GM18517 (cell line): ENCODE results near the gene GNRH2.
"Not testable (repeated sequence)": the region's sequence is repeated elsewhere in the genome, so short reads cannot be mapped to it uniquely, and the experiment has no call there.

Source experiments
- ATAC-seq: cut with Tn5 transposase; IDR thresholded peaks from one replicate; pipeline ENCODE4 v1.9.1; 2021; ENCODE audit warnings: mild to moderate bottlenecking, moderate library complexity; ENCODE audit not compliant: unreplicated experiment

Gene GNRH2

GRCh38 chr20:3041854-3042409 is 1.5 kb upstream of the GNRH2 start:
- no peak for ATAC-seq

DNA sequence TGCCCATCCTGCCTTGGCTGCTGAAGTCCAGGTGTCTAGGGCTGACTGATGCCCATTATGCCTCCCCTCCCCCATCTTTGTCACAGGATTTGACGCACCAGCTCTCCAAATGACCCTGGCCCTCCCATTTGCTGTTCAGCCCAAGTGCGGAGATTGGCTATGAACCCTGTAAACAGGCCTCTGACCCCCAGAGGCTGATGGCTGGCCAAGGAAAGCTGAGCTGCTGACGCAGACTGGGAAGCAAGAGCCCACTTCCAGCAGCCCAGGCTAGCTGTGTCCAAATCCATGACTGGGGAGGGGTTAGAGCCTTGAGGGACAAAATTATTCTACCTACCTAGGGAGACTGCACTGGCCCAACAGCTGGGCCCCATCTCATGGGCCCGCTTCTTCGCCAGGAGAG is 797 bp upstream of the GNRH2 start:
- ATAC-seq = no peak

DNA sequence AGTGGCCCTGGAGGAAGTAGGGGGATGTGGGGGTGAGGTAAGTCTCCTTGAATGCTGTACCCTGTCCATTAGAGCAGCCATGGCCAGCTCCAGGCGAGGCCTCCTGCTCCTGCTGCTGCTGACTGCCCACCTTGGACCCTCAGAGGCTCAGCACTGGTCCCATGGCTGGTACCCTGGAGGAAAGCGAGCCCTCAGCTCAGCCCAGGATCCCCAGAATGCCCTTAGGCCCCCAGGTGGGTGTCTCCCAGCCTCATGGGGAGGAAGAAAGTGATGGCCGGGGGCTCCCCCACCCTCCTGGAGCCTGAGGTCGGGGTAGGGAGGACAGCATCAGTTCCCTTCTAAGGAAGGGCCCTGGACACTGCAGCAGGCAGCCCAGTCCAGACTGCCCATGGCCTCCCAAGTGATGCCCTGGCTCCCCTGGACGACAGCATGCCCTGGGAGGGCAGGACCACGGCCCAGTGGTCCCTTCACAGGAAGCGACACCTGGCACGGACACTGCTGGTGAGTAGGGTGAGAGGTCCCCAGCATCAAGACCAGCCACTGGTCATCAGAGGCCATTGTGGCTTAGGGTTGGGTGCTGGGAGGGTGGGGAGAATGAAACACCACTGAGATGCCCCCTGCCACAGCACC is 1.0 kb downstream of the GNRH2 start:
- no peak for ATAC-seq

GRCh38 chr20:3045042-3045815 is 1.8 kb downstream of the GNRH2 start:
- peak; percentile 43 for ATAC-seq

DNA sequence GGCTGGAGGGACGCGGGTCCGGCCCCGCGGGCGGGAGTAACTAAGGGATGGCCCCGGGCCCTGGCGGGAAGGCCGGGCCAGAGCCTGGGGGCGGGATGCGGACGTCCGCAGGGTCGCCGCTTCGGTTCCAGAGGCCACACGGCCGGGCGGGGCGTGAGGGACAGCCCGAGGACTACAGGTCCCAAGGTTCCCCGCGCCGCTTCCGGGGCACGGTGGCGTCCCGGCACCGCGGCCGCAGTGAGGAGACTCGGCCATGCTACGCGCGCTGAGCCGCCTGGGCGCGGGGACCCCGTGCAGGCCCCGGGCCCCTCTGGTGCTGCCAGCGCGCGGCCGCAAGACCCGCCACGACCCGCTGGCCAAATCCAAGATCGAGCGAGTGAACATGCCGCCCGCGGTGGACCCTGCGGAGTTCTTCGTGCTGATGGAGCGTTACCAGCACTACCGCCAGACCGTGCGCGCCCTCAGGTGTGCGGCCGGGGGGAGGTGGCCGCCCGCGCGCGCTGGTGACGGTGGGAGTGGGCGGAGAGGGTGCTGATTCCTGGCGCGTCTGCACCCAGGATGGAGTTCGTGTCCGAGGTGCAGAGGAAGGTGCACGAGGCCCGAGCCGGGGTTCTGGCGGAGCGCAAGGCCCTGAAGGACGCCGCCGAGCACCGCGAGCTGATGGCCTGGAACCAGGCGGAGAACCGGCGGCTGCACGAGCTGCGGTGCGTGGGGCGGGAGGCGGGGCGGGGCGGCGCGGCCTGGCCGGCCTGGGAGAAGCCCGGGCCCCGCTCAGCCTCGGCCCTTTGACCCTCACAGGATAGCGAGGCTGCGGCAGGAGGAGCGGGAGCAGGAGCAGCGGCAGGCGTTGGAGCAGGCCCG is 2.6 kb downstream of the GNRH2 start, which contains the start of gene MRPS26:
TSS of gene MRPS26 (plus strand) at position 237 of the 861 bp plus-strand sequence. CDS start at position 254, 17 bp downstream.
- ATAC-seq = peak; percentile 78

DNA sequence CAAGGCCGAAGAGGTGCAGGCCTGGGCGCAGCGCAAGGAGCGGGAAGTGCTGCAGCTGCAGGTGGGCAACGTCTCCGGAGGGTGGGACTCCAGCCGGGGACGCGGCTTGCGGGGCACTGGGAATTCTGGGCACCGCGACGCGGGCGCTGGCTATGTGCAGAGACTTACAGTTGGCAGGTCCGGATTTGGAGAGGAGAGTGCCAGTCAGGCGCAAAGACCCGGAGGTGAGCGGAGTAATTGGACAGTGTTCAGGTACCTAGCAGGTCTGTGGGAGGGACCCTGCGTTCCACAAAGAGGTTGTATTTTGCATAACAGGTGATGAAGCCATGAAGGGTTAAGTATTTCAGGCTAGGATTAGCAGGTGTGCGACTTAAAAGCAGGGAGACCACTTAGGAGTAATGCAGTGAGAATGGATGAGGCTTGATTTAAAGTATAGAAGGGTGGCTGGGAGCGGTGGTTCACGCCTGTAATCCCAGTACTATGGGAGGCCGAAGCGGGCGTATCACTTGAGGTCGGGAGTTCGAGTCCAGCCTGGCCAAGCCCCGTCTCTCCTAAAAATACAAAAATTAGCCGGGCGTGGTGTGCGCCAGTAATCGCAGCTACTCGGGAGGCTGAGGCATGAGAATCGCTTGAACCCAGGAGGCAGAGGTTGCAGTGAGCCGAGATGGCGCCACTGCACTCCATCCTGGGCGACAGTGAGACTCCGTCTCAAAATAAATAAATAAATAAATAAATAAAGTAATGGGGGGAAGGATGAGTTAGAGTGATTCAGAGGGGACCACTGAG is 3.4 kb downstream of the GNRH2 start:
- ATAC-seq = no peak

DNA sequence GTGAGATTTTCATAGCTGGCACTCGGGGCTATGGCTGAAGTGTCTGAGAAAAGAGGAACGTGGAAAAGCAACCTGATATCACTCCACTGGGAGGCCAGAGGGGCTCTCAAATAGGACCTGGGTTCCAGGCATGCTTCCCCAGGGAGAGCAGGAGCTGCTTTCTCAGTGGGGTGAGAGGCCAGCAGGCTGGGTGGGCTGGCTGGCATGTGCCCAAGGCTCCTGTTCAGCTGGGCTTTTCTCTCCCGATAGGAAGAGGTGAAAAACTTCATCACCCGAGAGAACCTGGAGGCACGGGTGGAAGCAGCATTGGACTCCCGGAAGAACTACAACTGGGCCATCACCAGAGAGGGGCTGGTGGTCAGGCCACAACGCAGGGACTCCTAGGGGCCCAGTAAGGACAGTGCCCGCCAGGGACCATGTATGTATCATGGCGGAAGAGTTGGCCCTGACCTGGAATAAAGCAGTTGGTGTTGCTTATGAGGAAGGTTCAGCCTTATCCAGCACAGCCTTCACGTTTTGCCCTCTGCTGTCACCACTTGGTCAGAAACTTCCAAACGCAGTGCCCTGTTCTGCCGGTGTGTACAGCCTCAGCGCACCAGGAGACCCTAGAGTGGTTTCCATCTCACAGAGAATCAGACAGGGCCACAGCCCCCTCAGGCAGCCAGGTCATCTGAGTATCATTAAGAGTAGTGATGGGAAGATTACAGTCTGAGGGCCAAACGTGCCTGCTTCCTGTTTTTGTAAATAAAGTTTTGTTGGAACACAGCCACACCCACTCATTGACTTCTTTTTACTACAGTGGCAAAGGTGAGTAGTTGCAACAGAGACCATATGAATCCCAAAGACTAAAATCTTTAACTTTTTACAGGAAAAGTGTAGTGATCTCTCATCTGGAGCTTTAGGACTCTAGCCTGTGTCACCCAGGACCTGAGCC is 4.3 kb downstream of the GNRH2 start:
- ATAC-seq = no peak

DNA sequence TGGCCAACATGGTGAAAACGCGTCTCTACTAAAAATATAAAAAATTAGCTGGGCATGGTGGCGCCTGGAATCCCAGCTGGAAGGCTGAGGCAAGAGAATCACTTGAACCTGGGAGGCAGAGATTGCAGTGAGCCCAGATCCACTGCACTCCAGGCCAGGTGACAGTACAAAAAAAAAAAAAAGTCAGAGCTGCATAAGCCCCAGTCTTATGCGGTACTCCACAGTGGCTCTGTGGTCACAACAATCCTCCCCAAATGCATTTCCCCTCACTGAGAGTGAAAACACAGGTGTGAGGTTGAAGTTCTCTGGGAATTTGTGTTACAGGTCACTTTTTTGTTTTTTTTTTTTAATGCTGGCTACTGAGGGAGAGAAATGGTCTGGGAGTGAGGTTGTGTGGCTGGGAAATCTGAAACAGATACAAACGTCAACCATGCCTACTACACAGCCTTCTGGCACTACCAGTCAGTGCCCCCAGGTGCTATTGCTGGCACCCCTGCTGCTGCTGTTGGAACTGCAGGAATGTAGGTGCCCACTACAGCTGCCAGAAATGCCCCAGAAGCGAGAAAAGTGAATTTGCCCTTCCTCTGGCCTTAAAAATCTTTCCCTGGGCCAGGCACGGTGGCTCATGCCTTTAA is 8.1 kb downstream of the GNRH2 start:
- ATAC-seq = no peak

DNA sequence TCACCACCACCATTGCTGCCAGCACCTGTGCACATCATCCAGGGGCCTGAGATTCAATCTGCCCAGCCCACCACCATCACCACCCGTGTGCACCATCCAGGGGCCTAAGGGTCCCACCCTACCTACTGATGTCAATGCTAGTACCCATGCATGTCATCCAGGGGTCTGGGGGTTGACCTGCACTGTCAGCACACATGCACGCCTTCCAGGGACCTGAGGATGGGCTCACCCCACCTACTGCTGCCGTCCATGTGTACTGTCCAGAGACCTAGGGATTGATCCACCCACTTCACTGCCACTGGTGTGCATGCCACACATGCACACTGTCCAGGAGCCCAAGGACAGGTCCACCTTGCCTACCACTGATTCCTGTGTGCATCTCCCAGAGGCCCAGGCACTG is 16.1 kb downstream of the GNRH2 start:
- ATAC-seq = no peak

DNA sequence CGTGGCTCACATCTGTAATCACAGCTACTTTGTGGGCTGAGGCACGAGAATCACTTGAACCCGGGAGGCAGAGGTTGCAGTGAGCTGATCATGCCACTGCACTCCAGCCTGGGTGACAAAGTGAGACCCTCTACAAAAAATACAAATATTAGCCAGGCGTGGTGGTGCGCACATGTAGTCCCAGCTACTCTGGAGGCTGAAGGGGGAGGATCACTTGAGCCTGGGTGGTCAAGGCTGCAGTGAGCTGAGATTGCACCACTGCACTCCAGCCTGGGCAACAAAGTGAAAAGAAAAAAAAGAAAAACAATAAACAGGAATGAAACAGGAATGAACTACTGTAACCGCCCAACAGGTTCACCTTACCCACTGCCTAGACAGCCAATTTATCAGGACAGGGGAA is 20.7 kb downstream of the GNRH2 start:
- not testable (repeated sequence) for ATAC-seq

GRCh38 chr20:3067139-3068014 is 24.0 kb downstream of the GNRH2 start:
- ATAC-seq = no peak

- peak; percentile 49 for ATAC-seq
These were observed 24.7 kb downstream of the GNRH2 start for GRCh38 chr20:3068075-3068474.

DNA sequence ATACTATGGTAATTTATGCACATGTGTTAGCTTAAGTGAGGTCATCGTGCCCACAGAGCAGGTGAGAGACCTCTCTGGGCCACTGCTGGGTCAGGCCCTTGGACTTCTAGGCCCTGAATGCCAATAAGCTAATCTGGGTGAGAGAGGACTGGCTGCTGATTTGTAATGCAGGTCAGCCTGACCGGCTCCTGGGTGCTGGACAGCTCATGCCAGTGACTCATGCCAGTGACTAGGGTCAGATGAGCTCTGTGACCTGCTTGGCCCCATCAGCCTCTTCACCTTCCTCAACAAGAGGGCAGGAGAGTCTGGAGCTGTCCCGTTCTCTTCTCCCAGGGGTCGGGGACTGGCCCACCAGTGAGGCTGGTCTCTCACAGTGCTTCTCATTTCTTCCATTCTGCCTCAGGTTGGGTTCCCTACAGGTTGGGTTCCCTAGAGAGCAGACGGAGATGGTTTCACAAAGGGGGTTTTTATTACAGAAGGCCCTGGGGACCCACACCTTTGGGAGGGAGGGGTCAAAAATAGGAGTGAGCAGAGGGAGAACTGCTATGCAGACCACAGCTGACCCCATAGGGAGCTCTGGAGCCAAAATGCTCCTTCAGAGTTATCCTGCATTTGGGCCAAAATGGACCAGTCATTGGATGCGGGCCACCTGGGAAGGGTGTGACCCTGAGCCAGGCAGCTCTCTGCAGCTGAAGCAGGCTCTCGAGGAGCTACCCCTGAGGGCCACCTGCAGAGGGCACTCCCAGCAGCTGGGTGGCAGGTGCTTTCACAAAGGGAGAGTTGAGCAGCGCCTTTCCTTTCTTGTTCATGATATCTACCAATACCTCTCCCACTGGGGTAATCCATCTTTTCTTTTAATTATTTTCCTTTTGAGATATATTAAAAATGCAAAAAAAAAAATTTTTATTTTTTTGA is 25.8 kb downstream of the GNRH2 start:
- no peak for ATAC-seq

- no peak for ATAC-seq
These were observed 27.3 kb downstream of the GNRH2 start for GRCh38 chr20:3070725-3071124.

DNA sequence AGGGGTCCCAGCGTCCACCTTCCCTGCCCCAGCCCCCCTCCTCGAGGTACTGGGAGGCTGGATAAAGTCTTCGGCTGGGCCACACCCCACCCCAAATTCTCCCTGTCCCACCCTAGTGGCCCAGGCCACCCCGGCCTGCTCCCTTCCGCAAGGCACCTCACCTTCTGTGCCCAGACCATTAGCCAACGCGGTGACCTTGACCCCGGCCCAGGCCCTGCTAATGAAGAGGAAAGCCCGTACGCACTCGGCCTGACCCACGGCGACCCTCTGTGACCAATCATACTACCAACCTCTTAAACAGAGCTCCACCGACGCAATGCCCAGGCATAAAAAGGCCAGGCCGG is 27.8 kb downstream of the GNRH2 start:
- no peak for ATAC-seq

GRCh38 chr20:3071610-3072529 is 28.4 kb downstream of the GNRH2 start, which contains the start of gene OXT:
Gene OXT, plus strand, starts transcription at chr20:3071620. Its CDS starts 36 bp downstream, at chr20:3071656.
- no peak for ATAC-seq
